Inflammatory macrophage treated with lipopolysaccharide for 1 hour (primary cell): ENCODE measurements around the gene DPEP2.
"Not testable (repeated sequence)": the region's sequence is repeated elsewhere in the genome, so short reads cannot be mapped to it uniquely, and the experiment has no call there.

ENCODE experiments used
- DNase-seq, 2 donors: peaks; one replicate each; pipeline ENCODE4 v3.0.0-alpha.2; 2020 to 2022

DPEP2 gene

GRCh38 chr16:67998779-67999688 lies at the start of gene DPEP2:
DPEP2 (minus strand) TSS chr16:67999484; CDS start chr16:67993212, 6,272 bp downstream.
- peak; percentile 78 to 90 for DNase-seq

GRCh38 chr16:68047987-68048386 lies 48.7 kb upstream of the DPEP2 start:
- DNase-seq = no peak

- DNase-seq = no peak
Measured at GRCh38 chr16:68046106-68046505, 46.8 kb upstream of the DPEP2 start.

- DNase-seq = peak; percentile 70 to 76
Measured at GRCh38 chr16:68041783-68042182, 42.5 kb upstream of the DPEP2 start.

DNA sequence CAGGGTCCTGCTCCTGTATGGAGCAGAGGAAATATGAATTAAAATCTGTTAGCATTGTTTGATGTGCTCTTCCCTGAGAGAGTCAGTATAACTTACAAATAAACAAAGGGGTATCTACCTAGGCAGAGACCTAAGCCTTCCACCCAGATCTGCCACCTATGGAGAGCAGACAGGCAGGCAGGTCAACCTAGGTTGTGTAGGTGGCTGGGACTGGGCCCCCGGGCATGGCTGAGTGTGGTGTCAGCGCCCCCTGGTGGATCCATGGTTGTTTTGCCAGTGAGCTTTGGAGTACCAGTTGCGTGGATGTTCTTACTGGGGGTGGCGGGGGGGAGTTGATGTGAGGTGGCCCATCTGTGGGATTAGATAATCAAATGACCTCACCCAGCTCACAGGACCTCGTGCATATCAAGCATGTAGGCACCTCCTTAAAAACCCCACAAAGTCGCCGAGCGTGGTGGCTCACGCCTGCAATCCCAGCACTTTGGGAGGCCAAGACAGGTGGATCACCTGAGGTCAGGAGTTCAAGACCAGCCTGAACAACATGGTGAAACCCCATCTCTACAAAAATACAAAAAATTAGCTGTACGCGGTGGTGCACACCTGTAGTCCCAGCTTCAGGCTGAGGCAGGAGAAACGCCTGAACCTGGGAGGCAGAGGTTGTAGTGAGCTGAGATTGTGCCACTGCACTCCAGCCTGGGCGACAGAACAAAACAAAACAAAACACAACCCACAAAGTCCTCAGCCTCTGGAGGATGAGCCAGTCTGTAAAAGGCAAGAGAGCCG lies 41.4 kb upstream of the DPEP2 start:
- peak; percentile 46 to 83 for DNase-seq

GRCh38 chr16:68037841-68038597 lies 38.7 kb upstream of the DPEP2 start:
- DNase-seq = peak; percentile 20 to 22

GRCh38 chr16:68035227-68035626 lies 35.9 kb upstream of the DPEP2 start:
- DNase-seq = no peak

DNA sequence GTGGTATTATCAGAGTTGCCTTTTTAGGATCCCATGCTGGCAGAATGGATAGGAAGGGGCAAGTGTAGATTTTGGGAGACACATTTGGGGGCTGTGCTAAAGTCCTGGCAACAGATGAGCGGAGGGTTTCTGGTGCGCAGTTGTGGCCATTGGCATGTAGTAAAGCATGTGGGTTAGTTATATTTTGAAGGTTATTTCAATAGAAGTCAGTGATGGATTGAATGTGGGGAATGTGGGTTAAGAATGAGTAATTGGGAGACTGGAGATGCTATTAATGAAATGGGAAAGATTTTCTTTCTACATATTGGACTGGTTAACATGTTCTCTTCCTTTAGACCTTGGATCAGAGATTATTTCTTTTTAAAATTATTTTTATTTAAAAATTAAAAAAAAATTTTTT lies 33.8 kb upstream of the DPEP2 start:
- DNase-seq = no peak

DNA sequence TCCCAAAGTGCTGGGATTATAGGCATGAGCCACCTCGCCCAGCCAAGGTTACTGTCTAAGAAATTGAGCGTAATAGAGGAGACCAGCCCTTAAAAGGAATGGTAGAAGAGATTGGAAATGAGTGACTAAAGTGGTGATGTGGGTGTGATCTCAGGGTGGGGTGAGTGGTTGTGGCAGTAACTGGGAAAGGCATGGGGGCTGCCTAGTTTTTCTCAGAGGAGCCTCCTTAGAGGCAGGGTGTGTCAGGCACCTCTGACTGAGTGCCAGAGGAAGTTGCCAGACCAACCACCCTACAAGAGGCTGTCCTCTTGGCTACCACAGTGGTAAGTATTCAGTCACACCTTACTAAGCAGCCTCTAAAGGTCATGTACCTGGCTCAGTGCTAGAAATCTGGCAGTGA lies 32.7 kb upstream of the DPEP2 start:
- no peak for DNase-seq

GRCh38 chr16:68030108-68030507 lies 30.8 kb upstream of the DPEP2 start:
- not testable (repeated sequence) for DNase-seq

DNA sequence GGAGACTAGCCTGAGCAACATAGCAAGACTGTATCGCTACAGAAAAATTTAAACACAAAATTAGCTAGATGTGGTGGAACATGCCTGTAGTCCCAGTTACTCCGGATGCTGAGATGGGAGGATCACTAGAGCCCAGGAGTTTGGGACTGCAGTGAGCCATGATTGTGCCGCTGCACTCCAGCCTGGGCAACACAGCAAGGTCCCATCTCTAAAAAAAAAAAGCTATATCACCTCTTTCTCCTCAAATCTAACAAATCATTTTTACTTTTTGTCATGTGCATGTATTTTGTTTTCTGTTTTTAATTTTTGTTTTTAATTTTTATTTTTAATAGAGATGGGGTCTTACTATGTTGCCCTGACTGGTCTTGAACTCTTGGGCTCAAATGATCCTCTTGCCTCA lies 29.7 kb upstream of the DPEP2 start:
- DNase-seq = no peak

- DNase-seq = peak; percentile 89 to 99
Measured at GRCh38 chr16:68022728-68023537, 23.6 kb upstream of the DPEP2 start, which contains the start of the genes DDX28 and DUS2. DDX28 (minus strand) TSS chr16:68023232; CDS start chr16:68023202, 30 bp downstream. DUS2 (plus strand) TSS chr16:68023284; CDS start chr16:68038024, 14,740 bp downstream.

DNA sequence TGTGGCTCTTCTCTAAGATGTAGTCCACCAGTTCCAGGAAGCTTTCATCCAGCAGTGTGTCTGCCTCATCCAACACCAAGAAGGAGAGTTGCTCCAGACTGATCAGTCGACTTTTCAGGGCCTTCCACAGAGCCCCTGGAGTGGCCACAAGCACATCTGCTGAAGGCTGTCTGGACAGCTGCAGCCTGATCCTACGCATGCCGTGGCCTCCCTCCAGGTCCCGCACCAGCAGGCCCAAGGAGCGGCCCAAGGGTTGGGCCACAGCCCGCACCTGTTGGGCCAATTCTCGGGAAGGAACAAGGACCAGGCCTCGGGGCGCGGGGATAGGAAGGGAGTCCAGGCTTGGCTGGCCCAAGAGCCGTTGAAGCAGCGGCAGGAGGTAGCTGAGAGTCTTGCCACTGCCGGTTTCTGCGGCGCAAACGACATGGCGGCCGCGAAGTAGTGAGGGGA lies 23.0 kb upstream of the DPEP2 start:
- no peak for DNase-seq

DNA sequence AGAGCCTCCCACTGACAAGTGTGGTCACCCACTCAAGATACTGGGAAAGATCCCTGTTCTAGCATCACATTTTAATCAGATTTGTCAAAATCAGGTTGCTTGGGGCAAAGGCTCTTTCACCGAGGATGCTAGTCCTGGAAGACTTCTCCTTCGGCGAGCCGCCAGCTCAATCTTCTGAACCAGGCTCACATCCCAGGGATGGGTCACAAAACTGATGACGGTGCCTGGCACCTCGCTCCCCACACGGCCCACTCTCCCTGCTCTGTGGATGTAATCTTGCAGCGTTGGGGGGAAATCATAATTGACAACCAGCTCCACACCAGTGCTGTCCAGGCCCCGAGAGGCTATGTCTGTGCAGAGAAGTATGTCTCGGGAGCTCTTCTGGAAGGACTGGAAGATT lies 22.2 kb upstream of the DPEP2 start:
- DNase-seq = no peak

DNA sequence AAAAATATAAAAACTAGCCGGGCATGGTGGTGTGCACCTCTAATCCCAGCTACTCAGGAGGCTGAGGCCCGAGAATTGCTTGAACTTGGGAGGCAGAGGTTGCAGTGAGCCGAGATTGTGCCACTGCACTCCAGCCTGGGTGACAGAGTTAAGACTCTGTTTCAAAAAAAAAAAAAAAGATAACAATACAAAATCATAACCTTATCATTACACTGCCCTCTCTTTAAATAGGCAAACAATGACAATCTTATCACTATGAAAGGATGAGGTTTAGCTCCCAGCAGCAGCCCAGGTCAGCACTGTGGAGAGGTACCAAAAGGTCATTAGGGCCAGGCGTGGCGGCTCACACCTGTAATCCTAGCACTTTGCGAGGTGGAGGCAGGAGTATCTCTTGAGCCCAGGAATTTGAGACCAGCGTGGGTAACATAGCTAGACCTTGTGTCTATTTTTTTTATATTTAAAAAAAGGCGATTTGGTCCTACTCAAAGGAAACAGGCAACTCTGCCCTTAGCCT lies 19.9 kb upstream of the DPEP2 start:
- DNase-seq = no peak

- no peak for DNase-seq
Measured at GRCh38 chr16:68015681-68016080, 16.4 kb upstream of the DPEP2 start, which contains the start of gene DPEP2NB. DPEP2NB (minus strand) TSS chr16:68015911; CDS start chr16:68015770, 141 bp downstream.

DNA sequence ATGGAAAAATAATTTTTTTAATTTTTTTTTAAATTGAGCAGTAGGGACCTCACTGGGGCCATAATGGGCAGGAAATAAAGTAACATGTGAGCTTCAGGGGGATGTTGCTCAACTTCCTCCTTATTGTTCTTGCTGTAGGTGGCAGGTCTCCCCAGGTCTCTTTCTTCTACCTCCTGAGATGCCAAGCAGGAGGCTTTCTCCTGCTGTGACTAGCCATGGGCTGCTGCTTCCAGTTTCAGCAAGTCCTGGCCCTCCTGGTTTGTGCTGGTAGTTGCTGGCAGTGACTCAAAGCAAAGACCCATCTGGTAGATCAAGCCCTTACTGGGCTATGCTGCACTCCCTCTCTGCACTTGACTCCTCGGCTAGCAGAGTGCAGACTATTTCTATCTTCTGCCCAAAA lies 14.2 kb upstream of the DPEP2 start:
- peak in 1 of 2 donors; percentile 14 for DNase-seq

GRCh38 chr16:68009872-68010271 lies 10.6 kb upstream of the DPEP2 start:
- DNase-seq = not testable (repeated sequence)

- no peak for DNase-seq
Measured at GRCh38 chr16:68009157-68009735, 10.0 kb upstream of the DPEP2 start.

GRCh38 chr16:68005786-68006286 lies 6.6 kb upstream of the DPEP2 start:
- peak; percentile 81 to 96 for DNase-seq

GRCh38 chr16:68005211-68005610 lies 5.9 kb upstream of the DPEP2 start:
- DNase-seq = peak in 1 of 2 donors; percentile 22
